Stimulated activated CD8-positive, alpha-beta memory T cell treated with anti-CD3 and anti-CD28 coated beads, Interleukin-4, amount 100 ng/mL, for 1 hour (primary cell): ENCODE results near the gene SLCO4C1.

Experiments
- DNase-seq, 2 donors: peaks; one replicate each; pipeline ENCODE4 v3.0.0-alpha.2; 2020; ENCODE audit warnings: low read depth in 2 of 2, low spot score in 1 of 2

SLCO4C1 gene

GRCh38 chr5:102277144-102277543 is 18.9 kb downstream of the SLCO4C1 start:
- DNase-seq, result no peak

- DNase-seq, result no peak
Observed at GRCh38 chr5:102271759-102272158, 24.3 kb downstream of the SLCO4C1 start.

DNA sequence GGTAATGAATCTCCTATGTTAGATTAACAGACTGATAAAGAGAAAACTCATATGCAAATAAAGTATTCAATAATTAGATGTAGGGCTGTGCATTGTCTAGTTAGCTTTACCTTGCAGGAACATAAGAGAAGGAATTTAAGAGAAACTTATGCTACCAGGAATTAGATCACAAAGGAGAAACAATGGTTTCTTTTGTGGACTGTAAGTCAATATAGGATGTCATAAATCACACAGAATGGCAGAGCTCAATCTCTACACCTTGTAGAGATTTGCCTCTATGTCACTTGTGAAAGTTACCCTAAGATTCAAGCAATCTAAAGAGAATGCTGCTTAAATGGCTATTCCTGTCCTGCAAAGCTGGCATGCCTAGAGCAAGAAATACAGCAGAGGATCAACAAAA is 26.0 kb downstream of the SLCO4C1 start:
- DNase-seq, result no peak

GRCh38 chr5:102262688-102263087 is 33.4 kb downstream of the SLCO4C1 start:
- no peak for DNase-seq

- no peak for DNase-seq
Observed at GRCh38 chr5:102249381-102249780, 46.7 kb downstream of the SLCO4C1 start.

DNA sequence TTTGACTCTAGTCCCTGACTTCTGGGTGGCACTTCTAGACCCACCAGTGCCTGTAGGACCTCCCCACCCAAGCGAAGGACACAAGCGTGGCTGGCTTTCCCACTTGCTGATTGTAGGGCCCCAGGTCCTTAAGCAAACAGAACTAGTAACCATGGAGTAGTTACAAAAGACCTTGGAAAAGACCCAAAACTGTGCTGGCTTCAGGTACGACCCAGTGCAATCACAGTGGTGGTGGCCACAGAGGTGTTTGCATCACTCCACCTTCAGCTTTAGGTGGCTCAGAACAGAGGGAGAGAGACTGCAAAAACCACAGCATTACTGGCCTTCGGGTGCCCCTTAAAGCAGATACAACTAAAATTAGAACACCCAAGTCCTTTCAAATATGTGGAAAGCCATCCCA is 52.9 kb downstream of the SLCO4C1 start:
- DNase-seq, result no peak

- DNase-seq, result no peak
Observed at GRCh38 chr5:102241809-102242421, 54.2 kb downstream of the SLCO4C1 start.

DNA sequence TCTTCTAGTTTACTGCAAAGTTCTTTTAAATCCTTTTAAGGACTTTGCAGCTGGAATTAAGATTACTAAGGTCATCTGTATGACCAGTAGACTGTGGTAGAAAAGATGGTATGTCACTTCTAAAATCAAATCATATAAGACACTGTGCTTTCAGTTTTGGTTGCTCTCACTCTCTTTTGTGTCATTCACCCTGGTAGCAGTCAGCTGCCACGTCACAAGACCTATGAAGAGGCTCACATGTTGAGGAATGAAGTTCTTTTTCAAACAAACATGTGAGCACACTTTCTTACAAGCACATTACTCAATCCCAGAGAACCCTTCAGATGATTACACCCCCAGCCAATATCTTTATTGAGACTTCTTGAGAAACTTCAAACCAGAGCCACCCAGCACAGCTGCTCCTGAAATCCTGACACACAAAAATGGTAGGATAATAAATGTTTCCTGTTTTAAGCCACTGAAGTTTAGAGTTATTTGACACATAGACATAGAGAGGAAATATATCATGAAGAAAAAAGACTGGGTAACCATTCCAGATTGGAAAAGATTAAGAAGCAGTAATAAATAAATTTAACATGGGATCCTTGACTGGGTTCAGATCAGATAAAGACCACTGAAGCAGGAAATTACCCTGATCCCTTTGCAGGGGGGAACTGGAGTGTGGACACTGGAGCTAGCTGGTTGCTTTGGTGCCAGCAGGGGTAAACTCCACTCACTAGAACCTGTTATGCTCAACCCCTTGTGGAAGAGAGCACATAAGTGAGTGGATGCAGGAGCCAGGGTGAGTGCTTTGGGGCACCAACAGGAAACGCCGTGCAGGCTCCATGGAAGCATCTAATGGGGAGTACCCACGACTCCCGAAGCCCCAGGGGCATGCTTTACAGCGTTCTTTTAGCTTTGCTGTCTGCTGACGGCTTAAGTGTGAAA is 64.1 kb downstream of the SLCO4C1 start:
- DNase-seq, result no peak

GRCh38 chr5:102229685-102230084 is 66.4 kb downstream of the SLCO4C1 start:
- no peak for DNase-seq

- no peak for DNase-seq
Observed at GRCh38 chr5:102226321-102226720, 69.8 kb downstream of the SLCO4C1 start.

DNA sequence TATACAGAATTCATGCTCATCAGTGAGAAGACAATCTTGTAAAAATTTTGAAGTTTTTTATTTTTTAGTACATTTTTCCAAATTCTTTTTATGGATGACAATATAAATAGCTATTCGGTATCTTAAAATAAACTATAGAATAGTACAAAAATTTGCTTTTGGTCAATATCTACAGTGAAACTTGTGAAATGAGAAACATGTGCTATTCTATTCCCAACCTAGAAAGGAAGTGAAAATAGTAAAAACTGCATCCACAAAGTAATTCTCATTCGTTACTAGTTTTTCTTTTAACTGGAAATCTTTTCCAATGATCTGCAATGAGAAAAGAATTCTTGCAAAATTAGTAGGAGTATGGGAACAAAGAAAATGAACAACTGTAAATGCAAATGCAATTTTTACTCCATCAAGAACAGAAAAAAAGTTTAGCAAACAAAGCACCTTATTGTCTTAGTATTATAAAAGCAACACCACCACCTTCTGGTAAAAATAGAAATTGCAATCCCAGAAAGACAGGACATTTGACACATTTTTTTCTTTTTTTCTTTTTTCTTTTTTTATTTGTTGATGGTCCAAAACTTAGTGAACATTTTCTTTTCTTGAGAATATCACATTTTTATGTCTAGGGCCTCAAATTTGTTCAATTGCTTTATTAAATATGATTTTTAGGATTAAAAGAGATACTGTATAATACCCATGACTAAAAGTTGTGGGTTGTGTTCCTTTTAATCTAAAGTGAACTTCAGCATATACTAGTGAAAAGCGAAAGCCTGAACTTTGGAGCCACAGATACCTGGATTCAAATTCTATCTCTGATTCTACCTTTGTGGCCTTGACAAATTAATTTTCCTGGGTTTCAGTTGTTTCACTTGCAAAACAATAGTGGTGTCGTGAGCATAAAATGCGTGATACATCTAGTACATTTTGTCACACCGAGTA is 72.3 kb downstream of the SLCO4C1 start:
- no peak for DNase-seq

- DNase-seq, result no peak
Observed at GRCh38 chr5:102222772-102223171, 73.3 kb downstream of the SLCO4C1 start.

DNA sequence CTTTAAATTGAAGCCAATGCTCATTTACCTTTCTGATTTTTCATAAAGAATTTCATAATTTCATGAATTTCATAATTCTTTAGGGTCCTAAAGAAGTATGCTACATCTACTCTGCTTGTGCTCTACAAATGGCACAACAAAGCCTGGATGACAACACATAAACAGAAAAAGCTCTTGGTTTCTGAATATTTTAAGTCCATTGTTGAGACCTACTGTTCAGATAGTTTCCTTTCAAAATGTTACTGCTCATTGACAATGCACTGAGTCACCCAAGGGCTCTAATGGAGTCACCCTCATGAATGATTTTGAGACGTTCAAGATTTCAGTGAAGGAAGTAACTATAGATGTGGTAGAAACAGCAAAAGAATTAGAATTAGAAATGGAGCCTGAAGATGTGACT is 74.1 kb downstream of the SLCO4C1 start:
- no peak for DNase-seq

DNA sequence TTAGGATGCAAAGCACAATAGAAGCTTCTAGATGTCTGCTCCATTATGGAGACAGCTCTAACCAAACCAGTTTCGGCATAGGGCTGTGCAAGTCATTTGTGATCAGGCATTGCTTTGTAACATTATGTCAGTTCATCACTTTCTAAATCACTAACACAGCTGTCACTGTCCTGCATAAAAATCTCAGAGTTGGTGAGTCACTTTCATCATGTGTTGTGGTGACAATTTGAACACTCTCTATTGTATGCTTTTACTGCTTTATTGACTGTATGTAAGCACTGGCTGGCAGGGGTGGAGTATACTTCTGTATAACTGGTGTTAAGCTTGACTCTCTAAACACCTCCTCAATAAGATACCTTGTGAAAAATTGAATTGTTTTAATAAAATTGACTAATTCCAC is 77.9 kb downstream of the SLCO4C1 start:
- no peak for DNase-seq

DNA sequence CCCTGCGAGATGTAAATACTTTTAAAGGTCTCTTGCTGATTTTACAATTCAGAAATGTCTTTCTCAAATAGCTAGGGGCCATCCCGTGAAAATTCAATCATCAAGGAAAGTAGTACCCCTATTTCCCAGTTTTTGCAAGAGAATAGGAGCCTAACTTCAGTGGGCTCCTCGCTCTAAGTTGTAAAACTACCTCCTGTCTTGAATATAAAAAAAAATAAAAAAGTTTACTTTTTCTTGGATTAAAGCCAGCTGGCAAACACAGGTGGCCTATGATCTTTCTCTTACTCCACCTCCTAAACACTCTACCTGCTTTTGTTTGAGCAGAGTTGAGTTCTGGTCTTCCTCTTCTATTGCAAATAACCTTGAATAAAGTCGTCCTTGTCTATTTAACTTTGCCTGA is 79.4 kb downstream of the SLCO4C1 start:
- no peak for DNase-seq

DNA sequence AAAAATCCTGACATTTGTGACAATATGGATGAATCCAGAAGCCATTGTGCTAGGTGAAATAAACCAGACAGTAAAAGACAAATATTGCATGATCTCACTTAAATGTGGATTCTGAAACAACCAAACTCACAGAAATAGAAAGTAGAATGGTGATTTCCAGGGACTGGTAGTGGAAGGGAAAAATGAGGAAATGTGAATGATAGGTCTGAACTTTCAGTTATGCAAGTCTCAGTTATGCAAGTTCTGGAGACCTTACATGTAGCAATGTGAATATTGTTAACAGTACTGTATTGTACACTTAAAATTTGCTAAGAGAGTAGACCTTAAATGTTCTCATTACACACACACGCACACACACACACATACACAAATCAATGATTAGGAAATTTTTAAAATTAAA is 84.9 kb downstream of the SLCO4C1 start:
- no peak for DNase-seq

DNA sequence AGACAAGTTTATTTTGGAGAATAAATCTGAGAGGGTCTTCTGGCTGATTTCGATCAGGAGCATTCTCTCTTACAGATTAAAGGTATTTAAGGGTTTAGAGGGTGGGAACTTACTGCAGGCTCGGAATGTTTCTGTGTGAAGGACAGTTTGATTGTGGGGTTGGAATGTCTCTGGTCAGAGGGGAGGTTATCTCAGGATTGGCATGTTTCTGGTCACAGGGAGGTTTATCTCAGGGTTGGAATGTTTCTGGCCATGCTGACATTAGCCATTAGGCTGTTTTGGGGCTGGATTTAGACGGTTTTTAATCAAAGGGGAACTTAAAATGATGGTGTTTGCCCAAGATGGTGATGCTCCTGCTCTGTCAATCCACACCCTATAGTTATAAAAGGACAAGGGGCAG is 95.2 kb downstream of the SLCO4C1 start:
- no peak for DNase-seq

- no peak for DNase-seq
Observed at GRCh38 chr5:102196481-102196880, 99.6 kb downstream of the SLCO4C1 start.
